Measurements from ENCODE around the gene CHD5. TPM values are rescaled to one million over a fixed set of nuclear protein-coding genes. Genes with fewer than 3 reads are reported as not detected.
A peak's percentile ranks its signal among the peaks of the same experiment; 100 is the strongest.

CHD5 gene
- total RNA-seq, 1 experiment from 2014 or later, result 62.9 TPM

GRCh38 chr1:6083801-6084446 is 96.2 kb downstream of the CHD5 start:
- ChIA-PET CTCF (interaction anchor here (0.5 kb wide), 1 partner anchor 398 kb away, joined by 3 read pairs; no protein-coding TSS in a partner anchor), POLR2A (no interaction called here)
- Histone ChIP-seq H3K27ac (ENCODE audit: low read length) (no peak overlapping the region), H3K4me3 (ENCODE audit: low read depth in 2 of 2, low read length in 2 of 2) (no peak overlapping the region), H3K27me3 (ENCODE audit: control insufficient read depth, insufficient read depth, low read length) (no peaks in the 10 kb centered on the region), H3K9me3 (ENCODE audit: control insufficient read depth, insufficient read depth, low read depth, low read length) (no peaks in the 10 kb centered on the region), H3K36me3 (ENCODE audit: control insufficient read depth, insufficient read depth, low read length) (no peaks in the 10 kb centered on the region), H3K4me1 (ENCODE audit: control insufficient read depth, insufficient read depth, low read length) (no peaks in the 10 kb centered on the region)
- intact Hi-C loops (cut with micrococcal nuclease; ENCODE audit: unreplicated experiment) (no loop called here), in situ Hi-C loops (cut with HindIII; ENCODE audit: low pct_unique_long_range_greater_than_20kb, low sequenced_read_pairs) (no loop called here)
- no TSS peak for BruUV-seq (replicated peaks)
- DNase-seq (ENCODE audit: low read depth, low spot score) (no peak), ATAC-seq (no peak)
- TF ChIP-seq CTCF (IDR thresholded peaks at IDR 0.05) (no peak), SIN3A (IDR thresholded peaks at IDR 0.05; ENCODE audit: borderline replicate concordance, insufficient read depth, low read depth, low read length) (no peak)

GRCh38 chr1:6083385-6083784 is 96.7 kb downstream of the CHD5 start:
- POLR2A ChIA-PET, result no interaction called here
- intact Hi-C loops (cut with micrococcal nuclease; ENCODE audit: unreplicated experiment), result no loop called here

GRCh38 chr1:6082430-6082971 is 97.6 kb downstream of the CHD5 start:
- peak; percentile 76 for ATAC-seq
- Histone ChIP-seq H3K4me1 (ENCODE audit: control insufficient read depth, insufficient read depth, low read length) (no peaks in the 10 kb centered on the region), H3K4me3 (ENCODE audit: low read depth in 2 of 2, low read length in 2 of 2) (no peak overlapping the region), H3K36me3 (ENCODE audit: control insufficient read depth, insufficient read depth, low read length) (no peaks in the 10 kb centered on the region), H3K27ac (ENCODE audit: low read length) (no peak overlapping the region), H3K27me3 (ENCODE audit: control insufficient read depth, insufficient read depth, low read length) (no peaks in the 10 kb centered on the region), H3K9me3 (ENCODE audit: control insufficient read depth, insufficient read depth, low read depth, low read length) (no peaks in the 10 kb centered on the region)
- no TSS peak for BruUV-seq (replicated peaks)
- no peak; the same call in 1 of the 2 replicates for TF ChIP-seq CTCF (IDR thresholded peaks at IDR 0.05)
- TF ChIP-seq POLR2AphosphoS5 (IDR thresholded peaks at IDR 0.05; ENCODE audit: low read depth, low read length), result no peak
- no peak for TF ChIP-seq REST (IDR thresholded peaks at IDR 0.05; ENCODE audit: insufficient read depth in 1 of 2, low read depth in 2 of 2, low read length in 1 of 2)
- no peak for TF ChIP-seq SIN3A (IDR thresholded peaks at IDR 0.05; ENCODE audit: borderline replicate concordance, insufficient read depth, low read depth, low read length)
- no peak for TF ChIP-seq TCF7L2 (IDR thresholded peaks at IDR 0.05; ENCODE audit: low read depth, low read length)
- intact Hi-C loops (cut with micrococcal nuclease; ENCODE audit: unreplicated experiment) (no loop called here), in situ Hi-C loops (cut with HindIII; ENCODE audit: low pct_unique_long_range_greater_than_20kb, low sequenced_read_pairs) (no loop called here)
- ChIA-PET CTCF (interaction anchor here (1.4 kb wide), 1 partner anchor 30 kb away, joined by 5 read pairs; no protein-coding TSS in a partner anchor), POLR2A (no interaction called here)
- DNase-seq (ENCODE audit: low read depth, low spot score), result no peak

More at GRCh38 chr1:6083385-6083784, 96.7 kb downstream of the CHD5 start:
- no peak overlapping the region for H3K4me3 ChIP-seq (ENCODE audit: low read depth in 2 of 2, low read length in 2 of 2)
- no peaks in the 10 kb centered on the region for H3K9me3 ChIP-seq (ENCODE audit: control insufficient read depth, insufficient read depth, low read depth, low read length)
- in situ Hi-C loops (cut with HindIII; ENCODE audit: low pct_unique_long_range_greater_than_20kb, low sequenced_read_pairs), result no loop called here
- DNase-seq (ENCODE audit: low read depth, low spot score), result no peak
- TF ChIP-seq CTCF (IDR thresholded peaks at IDR 0.05), result no peak
- no peak overlapping the region for H3K27ac ChIP-seq (ENCODE audit: low read length)
- H3K27me3 ChIP-seq (ENCODE audit: control insufficient read depth, insufficient read depth, low read length), result no peaks in the 10 kb centered on the region
- no peaks in the 10 kb centered on the region for H3K36me3 ChIP-seq (ENCODE audit: control insufficient read depth, insufficient read depth, low read length)
- no TSS peak for BruUV-seq (replicated peaks)
- CTCF ChIA-PET, result no interaction called here
- no peaks in the 10 kb centered on the region for H3K4me1 ChIP-seq (ENCODE audit: control insufficient read depth, insufficient read depth, low read length)
- ATAC-seq, result no peak
